Astrocyte of the hippocampus (primary cell): ENCODE results near the gene KCNMB1.

Source experiments
- DNase-seq: peaks from one replicate; pipeline ENCODE4 v3.0.0; 2011; ENCODE audit warnings: low read depth, low spot score

KCNMB1 gene

GRCh38 chr5:170414786-170415185, 25.6 kb upstream of the KCNMB1 start:
- no peak for DNase-seq

GRCh38 chr5:170413897-170414296, 24.7 kb upstream of the KCNMB1 start:
- no peak for DNase-seq

- DNase-seq, result no peak
These were observed 21.9 kb upstream of the KCNMB1 start for GRCh38 chr5:170411100-170411499.

- DNase-seq, result no peak
These were observed 21.2 kb upstream of the KCNMB1 start for GRCh38 chr5:170410401-170410800.

GRCh38 chr5:170408877-170409660, 19.9 kb upstream of the KCNMB1 start:
- no peak for DNase-seq

- peak; percentile 20 for DNase-seq
These were observed 19.1 kb upstream of the KCNMB1 start for GRCh38 chr5:170408226-170408625.

GRCh38 chr5:170407062-170407461, 17.9 kb upstream of the KCNMB1 start:
- no peak for DNase-seq

- DNase-seq, result no peak
These were observed 16.6 kb upstream of the KCNMB1 start for GRCh38 chr5:170405817-170406216.

DNA sequence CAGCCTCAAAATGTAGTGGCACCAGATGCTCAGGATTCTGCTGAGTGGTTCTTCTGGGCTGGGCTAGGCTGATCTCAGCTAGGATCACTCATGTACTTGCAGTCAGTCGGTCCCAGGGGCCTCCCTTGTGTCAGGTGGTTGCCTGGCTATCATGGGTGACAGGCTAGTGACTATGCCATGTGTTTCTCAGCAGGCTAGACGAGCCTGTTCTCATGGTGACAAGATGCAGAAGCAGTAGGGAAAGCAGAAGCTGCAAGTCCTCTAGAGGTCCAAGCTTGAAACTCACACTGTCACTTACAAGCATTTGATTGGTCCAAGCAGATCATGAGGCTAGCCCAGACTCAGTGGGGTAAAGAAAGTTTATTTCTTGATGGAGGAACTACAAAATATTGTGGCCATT, 15.2 kb upstream of the KCNMB1 start:
- DNase-seq, result no peak

- DNase-seq, result no peak
These were observed 14.5 kb upstream of the KCNMB1 start for GRCh38 chr5:170403675-170404074.

DNA sequence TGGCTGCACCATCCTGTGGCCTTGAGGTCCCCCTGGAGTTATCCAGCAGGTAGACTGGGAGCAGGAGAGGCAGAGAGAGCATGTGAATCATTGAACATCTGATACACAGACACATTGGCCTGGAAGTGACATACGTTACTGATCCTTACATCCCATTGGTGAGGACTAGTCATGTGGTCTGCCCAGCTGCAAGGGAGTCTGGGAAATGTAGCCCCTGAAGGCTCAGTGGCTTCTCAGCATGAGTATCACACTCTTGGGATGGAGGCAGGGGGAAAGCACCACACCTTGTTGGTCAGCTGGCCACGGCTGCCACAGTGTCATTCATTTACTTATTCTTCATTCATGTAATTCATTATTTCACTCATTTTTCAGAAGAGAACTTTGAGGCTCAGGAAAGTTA, 13.3 kb upstream of the KCNMB1 start:
- DNase-seq, result no peak

DNA sequence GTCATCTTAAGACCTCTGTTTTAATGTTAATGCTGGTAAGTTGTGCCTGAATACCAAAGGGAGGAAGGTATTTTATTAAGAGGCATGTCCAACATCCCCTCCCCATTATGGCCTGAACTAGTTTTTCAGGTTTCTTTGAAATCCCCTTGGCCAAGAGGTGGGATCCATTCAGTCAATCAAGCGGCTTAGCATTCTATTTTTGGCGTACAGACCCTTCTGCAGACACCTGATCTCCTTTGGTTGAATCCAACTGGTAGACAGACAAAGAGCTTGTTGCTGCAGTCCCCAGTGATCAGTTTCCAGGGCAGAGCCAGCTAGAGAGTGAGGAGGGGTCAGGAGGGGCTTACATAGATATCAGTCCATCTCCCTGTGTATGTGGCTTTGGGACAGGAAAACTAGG, 7.9 kb upstream of the KCNMB1 start:
- no peak for DNase-seq

DNA sequence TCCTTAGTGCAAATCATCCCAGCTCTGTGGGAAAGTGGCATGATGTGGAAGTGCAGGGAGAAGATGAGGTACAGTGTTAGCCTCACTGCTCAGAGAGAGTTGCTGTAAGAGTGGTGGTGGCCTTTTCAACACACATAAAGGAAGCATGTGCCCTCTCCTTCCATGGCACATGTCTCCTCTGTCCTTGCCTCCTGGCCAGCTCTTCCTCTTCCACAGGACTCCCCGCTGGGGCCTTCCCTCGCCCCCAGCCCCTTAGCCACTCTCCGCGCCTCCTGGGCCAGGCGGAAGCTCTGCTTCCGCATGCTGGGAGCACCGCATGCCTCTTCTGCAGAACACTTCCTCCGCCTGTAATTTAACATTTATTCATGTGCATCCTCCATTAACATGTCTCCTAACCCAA, 4.8 kb upstream of the KCNMB1 start:
- no peak for DNase-seq

DNA sequence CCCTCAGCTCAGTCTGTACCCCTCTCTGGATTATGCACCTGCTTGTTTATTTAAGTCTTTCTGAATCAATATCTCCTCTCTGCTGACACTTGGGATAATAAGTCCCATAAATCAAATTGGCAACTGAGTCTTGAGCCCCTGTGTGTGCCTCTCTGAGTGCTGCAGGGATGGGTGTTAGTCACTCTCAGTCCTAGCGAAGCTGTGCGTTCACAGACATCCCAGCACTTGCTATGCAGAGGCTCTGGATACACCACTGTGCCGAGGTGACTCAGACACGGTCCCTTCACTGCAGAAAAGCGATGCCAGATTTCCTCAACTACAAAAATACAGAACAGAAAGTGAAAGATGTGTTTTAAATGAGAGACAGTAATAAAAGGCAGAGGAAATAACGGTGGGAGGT, 4.1 kb upstream of the KCNMB1 start:
- no peak for DNase-seq

GRCh38 chr5:170390472-170390871, 1.3 kb upstream of the KCNMB1 start:
- no peak for DNase-seq

DNA sequence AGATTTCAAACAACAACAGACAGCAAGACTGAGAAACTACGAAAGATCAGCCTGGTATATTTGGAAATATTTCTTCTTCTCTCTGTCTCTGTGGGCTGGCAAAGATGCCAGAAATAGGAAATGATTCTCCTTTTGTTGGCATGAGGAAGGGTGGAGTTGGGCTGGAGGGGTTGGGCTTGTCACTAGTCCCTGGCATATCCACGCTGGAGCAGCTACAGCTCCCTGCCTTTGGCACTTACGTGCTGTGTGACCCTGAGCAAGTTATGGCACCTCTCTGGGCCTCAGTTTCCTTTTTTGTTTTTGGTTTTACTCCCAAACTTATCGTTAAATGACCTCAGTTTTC, 354 bp upstream of the KCNMB1 start:
- DNase-seq, result no peak

DNA sequence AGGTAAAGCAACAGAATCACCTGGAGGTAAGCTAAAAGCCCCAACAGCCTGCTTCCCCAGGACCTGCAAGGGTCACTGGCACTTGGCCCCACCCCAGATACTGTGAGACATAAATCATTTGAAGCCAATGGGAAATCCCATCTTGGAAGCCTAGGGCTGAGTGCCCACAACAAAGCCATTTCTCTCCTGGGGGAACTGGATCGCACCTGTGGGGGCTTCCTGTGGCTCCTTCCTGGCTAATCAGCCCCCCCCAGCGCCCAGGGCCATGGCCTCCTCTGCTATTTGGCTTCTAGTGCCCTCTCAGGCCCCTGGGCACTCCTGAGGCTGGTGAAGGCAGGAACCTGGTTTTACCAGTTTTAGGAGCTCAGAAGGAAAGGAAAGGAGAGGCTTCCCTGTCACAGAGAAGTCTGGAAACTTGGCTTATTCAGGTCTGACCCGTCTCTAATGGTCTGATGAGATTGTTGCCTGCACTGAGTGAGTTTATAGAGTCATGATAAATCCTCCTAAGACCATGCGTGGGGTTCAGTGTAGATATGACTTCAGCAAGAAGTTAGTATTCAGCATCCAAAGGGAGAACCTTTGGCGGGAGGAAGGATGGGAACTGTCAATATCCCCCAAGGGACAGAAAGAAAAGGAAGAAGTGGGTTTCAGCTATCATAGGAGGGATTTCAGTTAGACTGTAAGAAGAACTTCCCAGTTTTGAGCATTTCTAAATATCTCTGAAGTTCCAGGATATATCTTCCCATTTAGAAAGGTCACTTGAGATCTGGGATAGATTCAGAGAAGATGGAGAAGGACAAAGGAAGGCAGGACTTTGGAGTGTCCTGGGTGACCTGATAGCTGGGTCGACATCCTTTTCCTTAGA, 1.2 kb downstream of the KCNMB1 start:
- no peak for DNase-seq

GRCh38 chr5:170386743-170387395, 2.3 kb downstream of the KCNMB1 start:
- no peak for DNase-seq

DNA sequence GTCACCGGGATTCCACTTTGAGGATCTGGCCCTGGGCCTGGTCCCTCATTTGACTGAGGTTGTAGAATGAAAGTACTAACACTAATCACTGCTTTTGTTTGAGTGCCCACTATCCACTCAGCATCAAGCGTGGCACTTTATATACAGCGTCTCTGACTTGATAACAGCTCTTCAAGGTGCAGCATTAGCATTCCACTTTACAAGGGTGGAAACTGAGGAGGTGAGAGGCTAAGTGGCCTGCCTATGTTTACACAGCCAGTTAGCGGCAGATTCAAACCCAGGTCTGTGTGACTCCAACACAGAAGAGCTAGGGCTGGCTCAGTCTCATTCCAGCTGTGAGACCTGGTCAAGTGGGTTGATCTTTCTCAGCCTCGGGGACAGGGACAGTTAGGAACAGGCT, 5.9 kb downstream of the KCNMB1 start:
- DNase-seq, result no peak

GRCh38 chr5:170382790-170383189, 6.4 kb downstream of the KCNMB1 start:
- DNase-seq, result no peak

GRCh38 chr5:170380361-170380951, 8.7 kb downstream of the KCNMB1 start:
- no peak for DNase-seq

DNA sequence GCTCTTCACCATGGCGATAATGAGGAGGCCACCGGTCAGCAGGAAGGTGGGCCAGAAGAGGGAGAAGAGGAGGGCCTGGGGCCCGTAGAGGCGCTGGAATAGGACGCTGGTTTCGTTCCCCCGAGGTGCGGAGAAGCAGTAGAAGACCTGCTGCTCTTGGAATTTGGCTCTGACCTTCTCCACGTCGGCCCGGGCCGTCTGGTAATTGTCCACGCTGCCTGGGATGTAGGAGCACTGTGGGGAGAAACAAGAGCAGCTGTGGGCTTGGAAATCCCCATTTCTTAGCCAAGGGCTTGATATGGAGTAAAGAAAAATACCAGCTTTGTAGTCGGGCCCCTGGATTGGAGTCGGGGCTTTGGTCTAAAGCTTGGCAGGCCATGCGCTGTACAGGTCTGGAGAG, 10.4 kb downstream of the KCNMB1 start:
- DNase-seq, result no peak
